GM23338 (cell line): ENCODE results near the gene CPLX1. TPM values are rescaled to one million over a fixed set of nuclear protein-coding genes. Genes with fewer than 3 reads are reported as not detected.

Source experiments
- ATAC-seq: fragments of 200-7000 bp; cut with Tn5 transposase; 3 replicates; pipeline ENCODE4 v1.9.1; 2020
- DNase-seq: peaks from one replicate; pipeline ENCODE4 v3.0.0-alpha.2; 2015; ENCODE audit warnings: low spot score
- H2AFZ ChIP-seq: fragments of 200-600 bp; sonication (generic); 2 replicates; pipeline ENCODE4 v1.8.0; 2016; ENCODE audit warnings: antibody characterized with exemption, mild to moderate bottlenecking, moderate library complexity
- H3F3A ChIP-seq: fragments of 200-600 bp; sonication (generic); replicated peaks from 2 replicates; pipeline ENCODE4 v1.8.0; 2017; ENCODE audit warnings: antibody characterized with exemption, mixed run types, low read depth
- H3K27ac ChIP-seq: fragments of 200-600 bp; sonication (generic); 2 replicates; pipeline ENCODE4 v1.6.1; 2016; ENCODE audit warnings: low read depth
- H3K27me3 ChIP-seq: fragments of 200-600 bp; sonication (generic); 2 replicates; pipeline ENCODE4 v1.8.0; 2016; ENCODE audit warnings: mild to moderate bottlenecking, mixed run types, moderate library complexity; ENCODE audit not compliant: insufficient read depth
- H3K36me3 ChIP-seq: fragments of 200-600 bp; sonication (generic); 2 replicates; pipeline ENCODE4 v1.8.0; 2016; ENCODE audit warnings: mild to moderate bottlenecking; ENCODE audit not compliant: insufficient read depth
- H3K4me1 ChIP-seq: fragments of 200-600 bp; sonication (generic); 2 replicates; pipeline ENCODE4 v1.8.0; 2016; ENCODE audit warnings: mild to moderate bottlenecking, moderate library complexity; ENCODE audit not compliant: insufficient read depth
- H3K4me2 ChIP-seq: fragments of 200-600 bp; sonication (generic); 2 replicates; pipeline ENCODE4 v1.7.1; 2017; ENCODE audit warnings: mixed run types
- H3K4me3 ChIP-seq: fragments of 200-600 bp; sonication (generic); 2 replicates; pipeline ENCODE4 v1.6.1; 2016; ENCODE audit warnings: mixed run types
- H3K79me2 ChIP-seq: fragments of 200-600 bp; sonication (generic); replicated peaks from 2 replicates; pipeline ENCODE4 v1.8.0; 2017; ENCODE audit warnings: mild to moderate bottlenecking; ENCODE audit not compliant: insufficient read depth
- H3K9me2 ChIP-seq: fragments of 200-600 bp; sonication (generic); 2 replicates; pipeline ENCODE4 v1.8.0; 2017; ENCODE audit not compliant: insufficient read depth
- H4K20me1 ChIP-seq: fragments of 200-600 bp; sonication (generic); replicated peaks from 2 replicates; pipeline ENCODE4 v1.8.0; 2017; ENCODE audit warnings: mild to moderate bottlenecking; ENCODE audit not compliant: insufficient read depth
- H3K27ac Mint-ChIP-seq: 2 replicates; pipeline ENCODE4 v1.8.0; 2020; ENCODE audit warnings: inconsistent platforms, mild to moderate bottlenecking, moderate library complexity, mixed read lengths
- H3K27me3 Mint-ChIP-seq: 3 replicates; pipeline ENCODE4 v1.8.0; 2022; ENCODE audit warnings: low read depth, mild to moderate bottlenecking, moderate library complexity, mixed read lengths, inconsistent platforms; ENCODE audit not compliant: insufficient read depth, poor library complexity
- H3K36me3 Mint-ChIP-seq: 3 replicates; pipeline ENCODE4 v1.8.0; 2021; ENCODE audit warnings: low read depth, mild to moderate bottlenecking, inconsistent platforms, moderate library complexity, mixed read lengths
- H3K4me1 Mint-ChIP-seq: 3 replicates; pipeline ENCODE4 v1.8.0; 2020; ENCODE audit warnings: mild to moderate bottlenecking, inconsistent platforms, mixed read lengths
- H3K4me3 Mint-ChIP-seq: 3 replicates; pipeline ENCODE4 v1.8.0; 2021; ENCODE audit warnings: moderate library complexity, mild to moderate bottlenecking, inconsistent platforms, mixed read lengths
- H3K9me3 Mint-ChIP-seq: 3 replicates; pipeline ENCODE4 v1.8.0; 2020; ENCODE audit warnings: moderate library complexity, mild to moderate bottlenecking, inconsistent platforms, mixed read lengths
- CREB1 ChIP-seq: fragments of 250-450 bp; sonication (Bioruptor Pico); IDR thresholded peaks from 2 replicates; pipeline ENCODE4 v1.5.0; 2020; ENCODE audit warnings: low read depth, mild to moderate bottlenecking, moderate library complexity
- ETS1 ChIP-seq: IDR thresholded peaks from 2 replicates; pipeline ENCODE4 v1.6.1; 2016; ENCODE audit warnings: antibody characterized with exemption
- EZH2phosphoT487 ChIP-seq: fragments of 200-600 bp; sonication (generic); IDR thresholded peaks from one replicate; pipeline ENCODE4 v1.8.1; 2018; ENCODE audit warnings: antibody characterized with exemption; ENCODE audit not compliant: unreplicated experiment
- JUNB ChIP-seq: IDR thresholded peaks from one replicate; pipeline ENCODE4 v1.6.1; 2016; ENCODE audit warnings: antibody characterized with exemption; ENCODE audit not compliant: unreplicated experiment
- NANOG ChIP-seq: IDR thresholded peaks from 2 replicates; pipeline ENCODE4 v1.6.1; 2016; ENCODE audit warnings: antibody characterized with exemption, borderline replicate concordance
- POLR2AphosphoS5 ChIP-seq: IDR thresholded peaks from 2 replicates; pipeline ENCODE4 v1.6.1; 2016; ENCODE audit warnings: antibody characterized with exemption, low read depth
- REST ChIP-seq: IDR thresholded peaks from one replicate; pipeline ENCODE4 v1.6.1; 2018; ENCODE audit warnings: antibody characterized with exemption; ENCODE audit not compliant: unreplicated experiment
- ZNF114 ChIP-seq: fragments of 250-450 bp; sonication (Bioruptor Pico); IDR thresholded peaks from 2 replicates; pipeline ENCODE4 v1.5.0; 2020; ENCODE audit warnings: mild to moderate bottlenecking, moderate library complexity
- ZNF331 ChIP-seq: fragments of 250-450 bp; sonication (Bioruptor Pico); IDR thresholded peaks from 2 replicates; pipeline ENCODE4 v1.5.0; 2020; ENCODE audit warnings: low read depth, mild to moderate bottlenecking, moderate library complexity
- polyA plus RNA-seq: library from polyadenylated mRNA; unstranded; fragments of >200 nt; fragmentation: Nextera tagmentation; extraction: Ambion mirVana; gene quantifications from 2 replicates; pipeline ENCODE4 v1.2.1, GENCODE V29; 2016
- total RNA-seq: library from RNA; depleted of rRNA; stranded (reverse); fragments of >200 nt; shearing (Covaris generic); gene quantifications from 2 replicates; pipeline ENCODE4 v1.2.3, GENCODE V29; 2014

Gene CPLX1
- total and polyA plus RNA-seq, 2 experiments from 2014 or later, result 0.86 to 0.97 TPM

GRCh38 chr4:804804-805203, 21.1 kb downstream of the CPLX1 start:
- Histone ChIP-seq H3K27ac (no peak overlapping the region), H3K9me2 (no peaks in the 10 kb centered on the region), H3F3A (no peaks in the 10 kb centered on the region), H3K79me2 (no peaks in the 10 kb centered on the region), H2AFZ (peak overlapping the region; percentile 94), H3K4me2 (no peak overlapping the region), H4K20me1 (no peaks in the 10 kb centered on the region), H3K4me1 (no peaks in the 10 kb centered on the region), H3K36me3 (no peaks in the 10 kb centered on the region), H3K27me3 (peaks cover 27% of the 10 kb centered on the region; the same call in 1 of the 2 replicates), H3K4me3 (no peak overlapping the region)
- no peak for DNase-seq
- H3K27me3 Mint-ChIP-seq, result peaks cover 8% of the 10 kb centered on the region
- no peak overlapping the region for H3K4me3 Mint-ChIP-seq
- no peak for ATAC-seq
- H3K36me3 Mint-ChIP-seq, result no peaks in the 10 kb centered on the region
- no peak for TF ChIP-seq POLR2AphosphoS5
- TF ChIP-seq ZNF331, result no peak
- TF ChIP-seq REST, result no peak
- no peak for TF ChIP-seq JUNB
- H3K9me3 Mint-ChIP-seq, result peaks cover 10% of the 10 kb centered on the region; the same call in 2 of the 3 replicates
- H3K4me1 Mint-ChIP-seq, result no peaks in the 10 kb centered on the region; the same call in 2 of the 3 replicates
- no peak overlapping the region for H3K27ac Mint-ChIP-seq

GRCh38 chr4:803884-804283, 22.0 kb downstream of the CPLX1 start:
- H3K36me3 ChIP-seq, result no peaks in the 10 kb centered on the region
- H3K27ac Mint-ChIP-seq, result no peak overlapping the region
- H3K27me3 ChIP-seq, result peaks cover 24% of the 10 kb centered on the region; the same call in 1 of the 2 replicates
- no peaks in the 10 kb centered on the region for H3K79me2 ChIP-seq
- H3K4me3 Mint-ChIP-seq, result no peak overlapping the region
- no peak for ATAC-seq
- no peak overlapping the region for H2AFZ ChIP-seq
- H3K27me3 Mint-ChIP-seq, result peaks cover 2% of the 10 kb centered on the region
- DNase-seq, result no peak
- no peaks in the 10 kb centered on the region; the same call in 2 of the 3 replicates for H3K4me1 Mint-ChIP-seq
- H3K27ac ChIP-seq, result no peak overlapping the region
- peaks cover 10% of the 10 kb centered on the region; the same call in 2 of the 3 replicates for H3K9me3 Mint-ChIP-seq
- H3F3A ChIP-seq, result no peaks in the 10 kb centered on the region
- H3K4me3 ChIP-seq, result no peak overlapping the region
- no peaks in the 10 kb centered on the region for H3K9me2 ChIP-seq
- H3K4me1 ChIP-seq, result no peaks in the 10 kb centered on the region
- H3K4me2 ChIP-seq, result no peak overlapping the region
- no peaks in the 10 kb centered on the region for H4K20me1 ChIP-seq
- no peaks in the 10 kb centered on the region for H3K36me3 Mint-ChIP-seq
- TF ChIP-seq ZNF114 (CRISPR knock-in tag) (no peak), ETS1 (no peak), ZNF331 (no peak), CREB1 (CRISPR knock-in tag) (no peak), EZH2phosphoT487 (no peak), JUNB (no peak), REST (no peak), NANOG (no peak)
